MG63 (cell line): ENCODE data around the gene SLC22A3. TPM values are rescaled to one million over a fixed set of nuclear protein-coding genes. Genes with fewer than 3 reads are reported as not detected.
"Not testable (repeated sequence)": the region's sequence is repeated elsewhere in the genome, so short reads cannot be mapped to it uniquely, and the experiment has no call there.

Source experiments
- DNase-seq: peaks from one replicate; pipeline ENCODE4 v3.0.0-alpha.2; 2020
- H3K27me3 ChIP-seq: fragments of 250-450 bp; sonication (Bioruptor Pico); 2 replicates; pipeline ENCODE4 v1.5.1; 2020; ENCODE audit warnings: mild to moderate bottlenecking, moderate library complexity
- H3K36me3 ChIP-seq: fragments of 250-450 bp; sonication (Bioruptor Pico); 2 replicates; pipeline ENCODE4 v1.5.1; 2020; ENCODE audit warnings: mild to moderate bottlenecking, moderate library complexity
- H3K4me3 ChIP-seq: fragments of 250-450 bp; sonication (Bioruptor Pico); 2 replicates; pipeline ENCODE4 v1.5.1; 2020; ENCODE audit warnings: mild to moderate bottlenecking, moderate library complexity
- H3K9me3 ChIP-seq: fragments of 250-450 bp; sonication (Bioruptor Pico); 2 replicates; pipeline ENCODE4 v1.5.1; 2020; ENCODE audit warnings: mild to moderate bottlenecking, moderate library complexity
- total RNA-seq: library from RNA; depleted of rRNA; stranded (reverse); fragments of >200 nt; shearing (Covaris generic); gene quantifications from 2 replicates; pipeline ENCODE4 v1.2.3, GENCODE V29; 2014; ENCODE audit warnings: low replicate concordance; rRNA removed

Gene SLC22A3
- total RNA-seq, 1 experiment from 2014 or later, result not detected

GRCh38 chr6:160477072-160477471 lies 128.9 kb downstream of the SLC22A3 start:
- H3K36me3 ChIP-seq, DNase-seq, H3K4me3 ChIP-seq, H3K27me3 ChIP-seq, H3K9me3 ChIP-seq: not testable (repeated sequence)

GRCh38 chr6:160477901-160478300 lies 129.7 kb downstream of the SLC22A3 start:
- Histone ChIP-seq H3K27me3 (no peaks in the 10 kb centered on the region; the same call in none of the 2 replicates), H3K9me3 (no peaks in the 10 kb centered on the region), H3K36me3 (no peaks in the 10 kb centered on the region), H3K4me3 (no peak overlapping the region)
- no peak for DNase-seq

- no peaks in the 10 kb centered on the region for H3K36me3 ChIP-seq
- DNase-seq, result no peak
- H3K4me3 ChIP-seq, result no peak overlapping the region
- no peaks in the 10 kb centered on the region for H3K9me3 ChIP-seq
- no peaks in the 10 kb centered on the region for H3K27me3 ChIP-seq
Observed at GRCh38 chr6:160487116-160487515, 138.9 kb downstream of the SLC22A3 start.

- H3K9me3 ChIP-seq, result no peaks in the 10 kb centered on the region
- no peak for DNase-seq
- no peak overlapping the region for H3K4me3 ChIP-seq
- no peaks in the 10 kb centered on the region for H3K36me3 ChIP-seq
- H3K27me3 ChIP-seq, result no peaks in the 10 kb centered on the region
Observed at GRCh38 chr6:160489091-160489490, 140.9 kb downstream of the SLC22A3 start.

- no peaks in the 10 kb centered on the region for H3K27me3 ChIP-seq
- DNase-seq, result no peak
- no peak overlapping the region for H3K4me3 ChIP-seq
- H3K9me3 ChIP-seq, result no peaks in the 10 kb centered on the region
- H3K36me3 ChIP-seq, result no peaks in the 10 kb centered on the region
Observed at GRCh38 chr6:160494576-160494975, 146.4 kb downstream of the SLC22A3 start.

- H3K36me3 ChIP-seq, result no peaks in the 10 kb centered on the region
- H3K9me3 ChIP-seq, result no peaks in the 10 kb centered on the region
- DNase-seq, result no peak
- H3K27me3 ChIP-seq, result no peaks in the 10 kb centered on the region
- no peak overlapping the region for H3K4me3 ChIP-seq
Observed at GRCh38 chr6:160500639-160501038, 152.5 kb downstream of the SLC22A3 start.

Other genes with a start within 250 kb of the SLC22A3 start
- not detected in 2 replicates for gene SLC22A1, start 226.6 kb upstream of the SLC22A3 start, total RNA-seq
- not detected in 2 replicates for gene SLC22A2, start 89.6 kb upstream of the SLC22A3 start, total RNA-seq